HG02642 (cell line): ENCODE data around the gene NCAPD2.
"Not testable (repeated sequence)": the region's sequence is repeated elsewhere in the genome, so short reads cannot be mapped to it uniquely, and the experiment has no call there.

Experiments
- ATAC-seq: cut with Tn5 transposase; IDR thresholded peaks from one replicate; pipeline ENCODE4 v1.9.1; 2021; ENCODE audit warnings: mild to moderate bottlenecking; ENCODE audit not compliant: unreplicated experiment, poor library complexity

NCAPD2 gene

GRCh38 chr12:6462234-6462995 lies 31.5 kb upstream of the NCAPD2 start:
- no peak for ATAC-seq

- no peak for ATAC-seq
Observed at GRCh38 chr12:6463216-6463615, 30.7 kb upstream of the NCAPD2 start.

GRCh38 chr12:6463858-6464257 lies 30.0 kb upstream of the NCAPD2 start:
- no peak for ATAC-seq

DNA sequence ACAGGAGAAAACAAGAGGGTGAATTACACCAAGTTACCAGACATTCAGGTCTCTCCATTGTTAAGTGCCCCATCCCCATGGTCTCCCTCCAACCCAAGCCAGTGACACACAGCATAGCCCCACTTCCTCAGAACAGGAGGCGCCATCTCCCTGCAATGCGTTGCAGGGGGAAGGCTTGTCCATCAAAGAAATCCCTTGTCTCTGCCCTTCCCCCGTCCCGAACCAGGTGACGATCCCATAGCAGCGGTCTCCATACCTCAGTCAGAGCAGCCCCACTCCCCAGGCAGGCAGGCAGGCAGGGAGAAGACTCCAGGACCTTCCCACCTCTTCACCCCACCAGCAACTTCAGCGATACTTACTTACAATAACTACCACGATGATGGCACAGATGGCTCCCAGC lies 29.4 kb upstream of the NCAPD2 start:
- no peak for ATAC-seq

DNA sequence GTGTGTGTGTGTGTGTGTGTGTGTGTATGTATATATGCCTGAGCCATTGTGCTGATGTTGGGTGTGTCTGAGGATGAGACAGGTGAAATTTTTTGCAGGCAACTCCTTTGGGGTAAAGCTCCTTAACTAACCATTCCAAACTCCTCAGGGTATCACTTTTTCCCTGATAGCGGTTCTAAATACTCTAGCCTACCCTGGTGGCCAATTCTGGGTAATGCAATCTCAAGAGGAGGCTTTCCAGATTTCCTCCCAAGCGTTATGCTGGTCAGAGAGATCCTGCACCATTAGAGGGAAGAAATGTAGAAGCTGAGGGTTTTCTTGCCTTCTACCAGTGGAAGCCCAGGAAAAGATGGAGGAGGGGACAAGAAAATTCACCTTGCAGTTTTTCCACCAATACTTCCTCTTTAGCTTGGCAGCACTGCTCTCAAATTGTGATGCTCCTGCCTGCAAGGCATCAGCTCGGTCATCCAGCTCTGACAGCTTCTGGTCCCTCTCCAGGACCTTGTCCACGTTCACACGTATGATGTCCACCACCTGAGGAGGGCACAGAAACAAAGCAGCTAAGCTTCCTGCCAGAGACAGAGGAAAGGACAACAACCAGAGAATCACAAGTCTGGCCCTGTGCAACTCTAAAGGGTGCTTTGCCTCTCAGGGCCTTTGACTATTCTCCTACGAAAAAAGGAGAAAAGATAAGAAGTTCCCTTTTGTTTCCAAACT lies 28.3 kb upstream of the NCAPD2 start:
- no peak for ATAC-seq

GRCh38 chr12:6466184-6466573 lies 27.7 kb upstream of the NCAPD2 start:
- ATAC-seq = no peak

GRCh38 chr12:6466751-6467150 lies 27.2 kb upstream of the NCAPD2 start:
- not testable (repeated sequence) for ATAC-seq

- not testable (repeated sequence) for ATAC-seq
Observed at GRCh38 chr12:6467571-6468282, 26.2 kb upstream of the NCAPD2 start.

DNA sequence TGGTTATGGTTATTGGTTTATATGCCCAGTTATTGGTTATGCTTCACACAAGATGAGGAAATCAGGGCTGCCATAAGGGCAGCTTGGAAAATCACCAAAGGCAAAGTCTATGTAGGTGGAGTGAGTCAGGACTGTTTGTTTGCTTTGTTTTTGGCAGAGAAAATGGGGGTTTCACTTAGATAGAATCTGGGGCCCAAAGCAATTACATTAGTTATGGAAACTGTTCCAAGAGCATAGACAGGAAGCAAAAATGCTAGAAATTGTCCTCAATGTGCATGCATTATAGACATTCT lies 25.7 kb upstream of the NCAPD2 start:
- ATAC-seq = no peak

GRCh38 chr12:6469092-6469491 lies 24.8 kb upstream of the NCAPD2 start:
- ATAC-seq = no peak

DNA sequence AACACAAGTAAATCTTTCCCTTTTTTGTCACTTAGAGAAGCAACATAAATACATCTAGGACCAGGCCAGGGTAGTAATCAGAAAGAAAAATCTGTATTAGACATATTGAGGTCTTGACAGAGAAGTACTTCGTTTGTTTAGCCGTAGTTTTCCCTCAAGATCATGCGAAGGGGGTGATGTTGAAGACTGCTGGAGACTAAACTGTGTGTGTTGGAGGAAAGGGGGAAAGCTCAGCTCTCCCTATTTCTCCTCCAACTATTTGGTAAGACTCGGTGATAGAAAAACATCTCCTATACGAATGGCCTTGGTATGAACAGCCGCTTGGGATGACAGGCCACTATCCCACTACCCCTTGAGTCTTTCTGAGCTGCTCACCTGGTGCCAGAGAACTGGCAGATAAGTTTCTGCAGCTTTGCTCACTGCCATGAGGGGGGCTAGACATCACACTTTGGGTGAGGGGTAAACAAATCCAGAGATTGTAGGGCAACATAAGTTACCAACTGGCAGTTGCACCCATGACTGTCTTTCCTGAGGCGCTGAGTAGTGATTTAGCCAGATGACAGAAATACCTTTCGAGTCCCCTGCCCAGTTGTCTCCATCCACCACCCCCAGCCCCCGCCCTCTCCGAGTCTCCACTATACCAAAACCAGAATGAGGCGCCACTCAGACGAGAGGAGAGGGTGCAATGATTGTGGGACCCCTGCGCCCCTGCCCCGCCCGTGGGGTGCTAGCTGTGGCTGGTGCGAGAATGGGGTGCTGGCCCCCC lies 24.1 kb upstream of the NCAPD2 start:
- no peak for ATAC-seq

DNA sequence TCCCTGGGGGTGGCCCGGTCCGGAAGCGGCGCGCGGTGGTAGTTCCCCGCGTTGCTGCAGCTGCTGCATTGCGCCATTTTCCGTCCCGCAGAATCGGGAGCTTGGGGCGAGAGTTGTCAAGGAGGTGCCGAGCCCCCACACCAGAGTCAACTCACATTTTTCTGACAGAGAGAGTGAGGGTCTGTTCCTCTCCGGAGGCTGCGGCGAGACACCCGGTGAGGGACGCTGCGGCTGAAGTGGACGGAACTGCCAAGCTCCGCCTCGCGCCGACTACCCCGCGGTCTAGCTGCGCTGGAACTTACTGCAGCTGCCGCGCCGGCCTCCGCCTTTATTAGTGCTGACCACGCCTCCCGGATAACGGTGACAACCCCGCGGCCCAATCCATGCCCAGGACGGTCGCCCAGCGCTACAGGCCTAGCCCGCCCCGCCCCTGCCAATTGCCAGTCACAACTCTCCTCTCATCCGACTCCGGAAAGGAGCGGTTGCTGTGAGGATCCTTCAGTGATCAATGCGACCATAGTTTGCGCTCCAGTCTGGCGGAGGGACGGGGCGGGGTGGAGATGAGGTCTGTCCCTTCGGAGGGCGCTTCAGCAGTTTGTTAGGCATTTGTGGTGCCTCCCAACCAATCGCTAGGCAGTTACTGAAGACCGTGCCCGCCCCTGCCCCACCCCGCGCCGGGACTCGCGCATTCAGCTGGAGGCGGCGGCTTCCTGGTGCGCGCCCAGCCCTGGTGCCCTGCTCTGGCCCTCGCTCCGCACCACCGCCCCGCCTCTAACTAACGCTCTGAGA lies 23.3 kb upstream of the NCAPD2 start, which contains the start of gene VAMP1:
VAMP1 (minus strand) TSS at position 303 of the 789 bp plus-strand sequence; CDS start at position 157, 146 bp downstream.
- ATAC-seq = peak; percentile 86

- ATAC-seq = no peak
Observed at GRCh38 chr12:6471989-6472360, 21.9 kb upstream of the NCAPD2 start.

DNA sequence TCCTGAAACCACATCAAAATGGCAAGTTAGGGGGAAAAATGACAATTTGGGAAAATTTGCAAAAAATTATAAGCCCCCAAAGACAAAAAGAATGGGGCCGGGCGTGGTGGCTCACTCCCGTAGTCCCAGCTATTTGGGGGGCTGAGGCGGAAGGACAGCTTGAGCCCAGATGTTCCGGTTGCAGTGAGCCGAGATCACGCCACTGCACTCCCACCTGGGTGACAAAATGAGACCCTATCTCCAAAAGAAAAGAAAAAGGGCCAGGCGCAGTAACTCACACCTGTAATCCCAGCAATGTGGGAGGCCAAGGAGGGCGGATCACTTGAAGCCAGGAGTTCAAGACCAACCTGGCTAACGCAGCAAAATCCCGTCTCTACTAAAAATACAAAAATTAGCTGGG lies 21.4 kb upstream of the NCAPD2 start:
- no peak for ATAC-seq

DNA sequence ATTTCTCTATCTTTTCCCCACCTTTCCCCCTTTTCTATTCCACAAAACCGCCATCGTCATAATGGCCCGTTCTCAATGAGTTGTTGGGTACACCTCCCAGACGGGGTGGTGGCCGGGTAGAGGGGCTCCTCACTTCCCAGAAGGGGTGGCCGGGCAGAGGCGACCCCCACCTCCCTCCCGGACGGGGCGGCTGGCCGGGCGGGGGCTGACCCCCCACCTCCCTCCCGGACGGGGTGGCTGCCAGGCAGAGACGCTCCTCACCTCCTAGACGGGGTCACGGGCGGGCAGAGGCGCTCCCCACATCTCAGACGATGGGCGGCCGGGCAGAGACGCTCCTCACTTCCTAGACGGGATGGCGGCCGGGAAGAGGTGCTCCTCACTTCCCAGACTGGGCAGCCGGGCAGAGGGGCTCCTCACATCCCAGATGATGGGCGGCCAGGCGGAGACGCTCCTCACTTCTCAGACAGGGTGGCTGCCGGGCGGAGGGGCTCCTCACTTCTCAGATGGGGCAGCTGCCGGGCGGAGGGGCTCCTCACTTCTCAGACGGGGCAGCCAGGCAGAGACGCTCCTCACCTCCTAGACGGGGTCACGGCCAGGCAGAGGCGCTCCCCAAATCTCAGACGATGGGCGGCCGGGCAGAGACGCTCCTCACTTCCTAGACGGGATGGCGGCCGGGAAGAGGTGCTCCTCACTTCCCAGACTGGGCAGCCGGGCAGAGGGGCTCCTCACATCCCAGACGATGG lies 18.5 kb upstream of the NCAPD2 start:
- not testable (repeated sequence) for ATAC-seq

DNA sequence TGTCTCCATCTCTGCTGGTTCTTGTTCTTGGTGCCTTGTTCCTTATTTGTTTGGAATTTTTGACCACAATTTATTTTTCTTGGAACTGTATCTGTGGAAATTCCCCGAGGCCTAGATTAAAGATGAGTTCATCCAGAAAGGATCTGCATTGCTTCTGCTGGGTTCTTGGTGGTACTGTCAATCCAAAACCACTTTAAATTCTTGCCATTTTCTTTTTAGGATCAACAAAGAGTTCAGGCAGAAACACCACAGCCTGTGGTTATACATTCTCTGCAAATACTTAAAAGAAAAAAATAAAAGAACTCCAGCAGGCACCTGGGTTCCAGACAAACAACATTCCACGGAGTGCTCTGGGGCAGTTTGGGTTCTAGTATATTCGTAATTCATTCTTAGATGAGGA lies 17.4 kb upstream of the NCAPD2 start:
- ATAC-seq = no peak

DNA sequence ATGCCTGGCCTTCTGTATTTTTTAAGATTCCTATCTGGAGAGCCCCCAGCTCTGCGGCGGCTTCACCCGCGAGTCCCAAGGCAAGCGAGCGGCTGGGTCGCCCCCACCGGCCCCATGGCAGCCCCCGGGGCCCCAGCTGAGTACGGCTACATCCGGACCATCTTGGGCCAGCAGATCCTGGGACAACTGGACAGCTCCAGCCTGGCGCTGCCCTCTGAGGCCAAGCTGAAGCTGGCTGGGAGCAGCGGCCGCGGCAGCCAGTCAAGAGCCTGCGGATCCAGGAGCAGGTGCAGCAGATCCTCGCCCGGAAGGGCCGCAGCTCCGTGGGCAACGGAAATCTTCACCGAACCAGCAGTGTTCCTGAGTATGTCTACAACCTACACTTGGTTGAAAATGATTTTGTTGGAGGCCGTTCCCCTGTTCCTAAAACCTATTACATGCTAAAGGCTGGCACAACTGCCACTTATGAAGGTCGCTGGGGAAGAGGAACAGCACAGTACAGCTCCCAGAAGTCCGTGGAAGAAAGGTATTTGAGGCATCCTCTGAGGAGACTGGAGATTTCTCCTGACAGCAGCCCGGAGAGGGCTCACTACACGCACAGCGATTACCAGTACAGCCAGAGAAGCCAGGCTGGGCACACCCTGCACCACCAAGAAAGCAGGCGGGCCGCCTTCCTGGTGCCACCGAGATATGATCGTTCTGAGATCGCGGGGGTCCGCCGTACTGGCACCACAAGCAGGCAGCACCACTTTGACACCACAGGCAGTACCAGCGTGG lies 16.1 kb upstream of the NCAPD2 start:
- ATAC-seq = not testable (repeated sequence)

DNA sequence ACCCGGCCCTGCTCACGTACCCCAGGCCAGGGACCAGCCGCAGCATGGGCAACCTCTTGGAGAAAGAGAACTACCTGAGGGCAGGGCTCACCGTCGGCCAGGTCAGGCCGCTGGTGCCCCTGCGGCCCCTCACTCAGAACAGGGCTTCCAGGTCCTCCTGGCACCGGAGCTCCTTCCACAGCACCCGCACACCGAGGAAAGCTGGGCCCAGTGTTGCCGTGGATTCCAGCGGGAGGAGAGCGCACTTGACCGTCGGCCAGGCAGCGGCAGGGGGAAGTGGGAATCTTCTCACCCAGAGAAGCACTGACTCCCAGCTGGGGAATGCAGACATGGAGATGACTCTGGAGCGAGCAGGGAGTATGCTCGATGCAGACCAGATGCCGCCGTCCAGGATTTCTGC lies 15.5 kb upstream of the NCAPD2 start:
- no peak for ATAC-seq
